Right hindlimb (tissue), 1 donor: Measurements from ENCODE around the gene HNF1B.
A peak's percentile ranks its signal among the peaks of the same experiment; 100 is the strongest.
"Not testable (repeated sequence)": the region's sequence is repeated elsewhere in the genome, so short reads cannot be mapped to it uniquely, and the experiment has no call there.

ENCODE experiments used
- DNase-seq: peaks from one replicate; pipeline ENCODE4 v3.0.0-alpha.2; 2018

Gene HNF1B, protein sequence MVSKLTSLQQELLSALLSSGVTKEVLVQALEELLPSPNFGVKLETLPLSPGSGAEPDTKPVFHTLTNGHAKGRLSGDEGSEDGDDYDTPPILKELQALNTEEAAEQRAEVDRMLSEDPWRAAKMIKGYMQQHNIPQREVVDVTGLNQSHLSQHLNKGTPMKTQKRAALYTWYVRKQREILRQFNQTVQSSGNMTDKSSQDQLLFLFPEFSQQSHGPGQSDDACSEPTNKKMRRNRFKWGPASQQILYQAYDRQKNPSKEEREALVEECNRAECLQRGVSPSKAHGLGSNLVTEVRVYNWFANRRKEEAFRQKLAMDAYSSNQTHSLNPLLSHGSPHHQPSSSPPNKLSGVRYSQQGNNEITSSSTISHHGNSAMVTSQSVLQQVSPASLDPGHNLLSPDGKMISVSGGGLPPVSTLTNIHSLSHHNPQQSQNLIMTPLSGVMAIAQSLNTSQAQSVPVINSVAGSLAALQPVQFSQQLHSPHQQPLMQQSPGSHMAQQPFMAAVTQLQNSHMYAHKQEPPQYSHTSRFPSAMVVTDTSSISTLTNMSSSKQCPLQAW

GRCh38 chr17:37744961-37745800, at the start of gene HNF1B:
Gene HNF1B, minus strand, starts transcription at chr17:37745059. Its CDS starts 175 bp downstream, at chr17:37744884.
- DNase-seq, result no peak

DNA sequence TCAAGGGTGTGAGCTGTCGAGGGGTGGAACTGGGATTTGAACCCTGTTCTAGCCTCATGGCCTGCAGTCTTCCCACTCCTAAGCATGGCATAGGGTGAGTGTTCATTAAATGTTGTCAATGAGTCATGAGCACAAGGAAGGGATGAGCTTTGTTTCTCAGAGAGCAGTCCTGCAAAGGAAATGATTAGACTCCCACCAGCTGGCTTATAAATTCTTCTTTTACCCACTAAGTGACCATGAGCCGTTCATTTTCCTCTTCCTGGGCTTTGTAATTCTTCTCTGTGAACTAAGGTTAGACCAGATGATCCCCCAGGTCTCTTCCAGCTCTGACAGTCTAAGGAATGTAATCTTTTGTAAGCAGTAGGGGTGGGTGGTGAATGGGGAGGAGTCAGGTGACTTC, 47.9 kb upstream of the HNF1B start:
- DNase-seq, result no peak

- DNase-seq, result no peak
These were observed 46.9 kb upstream of the HNF1B start for GRCh38 chr17:37791447-37792399.

GRCh38 chr17:37789771-37790541, 45.1 kb upstream of the HNF1B start:
- DNase-seq, result no peak

DNA sequence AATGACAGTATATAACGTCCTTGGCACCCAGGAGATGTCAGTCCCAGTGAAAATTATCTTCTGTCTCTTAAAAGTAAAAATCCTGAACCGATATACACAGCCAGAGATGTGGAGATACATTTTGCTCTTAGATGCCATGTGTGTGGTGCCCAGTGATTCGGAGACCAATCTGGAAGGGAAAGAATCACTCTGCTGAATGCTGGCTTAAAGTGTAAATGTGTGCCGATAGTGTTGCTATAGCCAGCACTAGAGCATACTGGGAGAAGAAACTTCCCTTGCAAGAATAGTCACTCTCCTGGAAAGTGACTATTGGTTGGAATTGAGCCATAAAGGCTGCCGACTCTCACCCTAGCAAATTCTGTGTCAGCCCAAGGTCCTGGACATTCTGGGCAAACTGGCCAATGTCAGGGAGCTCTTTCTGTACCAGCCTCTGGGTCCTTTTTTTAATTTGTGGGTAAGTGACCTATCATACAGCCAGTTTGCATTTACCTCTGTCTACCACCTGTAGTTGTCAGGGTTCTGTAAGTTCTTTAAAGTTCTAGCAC, 44.2 kb upstream of the HNF1B start:
- no peak for DNase-seq

- no peak for DNase-seq
These were observed 43.7 kb upstream of the HNF1B start for GRCh38 chr17:37788526-37788925.

- peak; percentile 51 for DNase-seq
These were observed 42.3 kb upstream of the HNF1B start for GRCh38 chr17:37787055-37787757.

DNA sequence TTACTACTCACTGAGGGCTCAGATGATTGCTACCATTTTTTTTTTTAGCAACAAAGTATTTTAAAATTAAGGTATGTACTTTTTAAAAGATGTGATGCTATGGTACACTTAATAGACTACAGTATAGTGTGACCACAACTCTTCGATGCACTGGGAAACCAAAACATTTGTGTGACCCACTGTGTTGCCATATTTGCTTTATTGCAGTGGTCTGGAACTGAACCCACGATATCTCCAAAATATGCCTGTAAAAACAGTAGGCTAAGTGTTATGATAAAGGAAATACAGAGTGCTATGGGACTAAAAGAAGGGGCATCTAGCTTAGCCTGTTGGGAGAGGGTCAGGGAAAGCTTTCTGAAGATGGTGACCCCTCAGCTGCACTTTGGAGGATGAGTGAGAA, 41.6 kb upstream of the HNF1B start:
- DNase-seq, result no peak

GRCh38 chr17:37782460-37782859, 37.6 kb upstream of the HNF1B start:
- DNase-seq, result not testable (repeated sequence)

DNA sequence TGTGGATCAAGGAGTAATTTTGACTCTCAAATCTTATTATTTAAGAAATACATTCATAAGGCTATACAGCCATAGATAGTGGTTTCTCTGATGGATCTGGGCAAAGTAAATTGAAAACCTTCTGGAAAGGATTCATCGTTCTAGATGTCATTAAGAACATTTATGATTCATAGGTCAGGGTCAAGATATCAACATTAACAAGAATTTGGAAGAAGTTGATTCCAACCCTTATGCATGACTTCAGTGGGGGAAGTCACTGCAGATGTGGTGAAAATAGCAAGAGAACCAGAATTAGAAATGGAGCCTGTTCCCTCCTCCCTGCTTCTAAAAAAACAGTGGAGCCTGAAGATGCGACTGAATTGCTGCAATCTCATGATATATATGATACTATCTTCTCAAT, 36.6 kb upstream of the HNF1B start:
- DNase-seq, result no peak

GRCh38 chr17:37779554-37779953, 34.7 kb upstream of the HNF1B start:
- no peak for DNase-seq

- no peak for DNase-seq
These were observed 29.6 kb upstream of the HNF1B start for GRCh38 chr17:37774504-37774903.

- DNase-seq, result no peak
These were observed 28.1 kb upstream of the HNF1B start for GRCh38 chr17:37772982-37773381.

GRCh38 chr17:37770631-37771518, 26.0 kb upstream of the HNF1B start:
- peak; percentile 22 for DNase-seq

DNA sequence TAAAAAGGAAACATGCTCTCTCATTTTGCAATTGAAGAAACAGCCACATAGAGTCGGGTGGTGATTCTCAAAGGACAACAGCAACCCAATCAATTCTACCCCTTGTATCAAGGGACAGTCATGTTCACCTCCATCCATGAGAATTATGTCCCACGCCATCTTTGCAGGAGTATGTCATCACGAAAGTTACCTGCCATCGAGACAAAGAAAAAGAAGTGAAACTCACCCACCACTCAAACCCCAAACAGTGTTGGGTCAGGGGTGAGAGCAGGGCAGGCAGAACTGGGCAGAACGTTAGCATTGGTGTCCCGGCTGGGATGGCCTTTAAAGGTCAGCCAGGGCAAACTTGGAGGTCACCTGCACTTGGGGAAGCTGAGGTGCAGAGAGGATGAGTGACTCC, 24.2 kb upstream of the HNF1B start:
- no peak for DNase-seq

DNA sequence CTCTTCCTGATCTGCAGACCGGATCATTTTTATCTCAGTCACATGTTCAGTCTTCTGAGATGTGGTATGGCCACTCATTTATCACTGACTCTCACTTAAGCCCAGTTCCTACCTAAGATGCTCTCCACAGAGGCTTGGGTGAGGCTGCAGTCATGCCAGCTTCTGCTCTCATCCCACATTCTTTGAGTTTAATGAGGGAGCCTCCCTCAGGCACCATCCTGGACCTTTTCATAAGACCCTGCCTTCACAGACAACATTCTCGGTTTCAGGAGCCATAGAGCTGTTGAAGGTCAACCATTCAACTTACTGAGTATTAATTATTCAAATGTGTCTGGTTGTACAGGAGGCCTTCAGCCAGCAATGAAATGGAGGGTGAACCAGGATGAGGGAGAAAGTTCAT, 23.6 kb upstream of the HNF1B start:
- DNase-seq, result no peak

GRCh38 chr17:37766971-37767370, 22.1 kb upstream of the HNF1B start:
- no peak for DNase-seq

DNA sequence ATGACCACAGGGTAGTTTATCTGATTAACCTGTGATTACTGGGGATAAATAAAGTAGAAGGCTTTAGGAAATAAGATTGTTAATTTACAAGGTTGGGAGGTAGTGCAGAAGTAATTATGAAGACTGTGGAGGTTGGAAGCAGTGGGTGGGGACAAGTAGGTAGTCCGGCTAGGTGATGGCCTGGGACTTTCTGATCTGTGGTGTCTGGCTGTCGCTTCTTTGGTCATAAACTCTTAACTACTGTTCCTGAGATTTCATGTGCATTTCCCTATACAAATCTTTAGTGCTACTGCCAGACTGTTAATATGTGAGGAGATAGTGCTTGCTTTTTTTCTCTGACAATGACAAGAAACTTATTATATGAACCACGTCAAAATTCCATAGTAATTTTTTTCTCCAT, 19.5 kb upstream of the HNF1B start:
- DNase-seq, result no peak

DNA sequence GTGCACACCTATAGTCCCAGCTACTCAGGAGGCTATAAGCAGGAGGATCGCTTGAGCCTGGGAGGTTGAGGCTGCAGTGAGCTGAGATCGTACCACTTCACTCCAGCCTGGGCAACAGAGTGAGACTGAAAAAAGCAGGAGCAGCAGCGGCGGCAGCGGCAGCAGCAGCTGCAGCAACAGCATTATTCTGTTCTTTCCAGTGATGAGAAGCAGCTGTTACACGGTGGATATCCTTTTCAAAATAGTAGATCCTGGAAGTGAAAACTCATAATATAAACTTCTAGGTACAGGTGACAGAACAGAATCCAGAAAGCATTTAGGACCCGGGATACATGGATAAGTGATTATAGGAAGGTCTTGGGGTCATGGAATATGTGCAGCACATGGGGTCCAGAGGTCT, 17.8 kb upstream of the HNF1B start:
- DNase-seq, result no peak

DNA sequence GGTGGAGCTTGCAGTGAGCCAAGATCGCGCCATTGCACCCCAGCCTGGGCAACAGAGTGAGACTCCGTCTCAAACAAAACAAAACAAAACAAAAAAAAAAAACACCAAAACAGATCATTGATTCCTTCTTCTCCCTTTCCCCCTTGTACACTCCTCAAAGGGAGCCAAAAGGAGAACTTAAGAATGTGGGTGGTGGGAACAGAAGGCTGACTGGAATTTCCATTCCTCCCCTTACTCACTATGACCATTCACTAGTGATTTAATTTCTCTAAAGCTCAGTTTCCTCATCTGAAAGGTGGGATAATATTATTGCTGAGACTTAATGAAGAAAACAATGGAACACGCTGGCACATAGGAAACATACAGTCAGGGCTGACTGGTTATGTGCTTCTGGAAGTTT, 17.1 kb upstream of the HNF1B start:
- DNase-seq, result no peak
